ENCODE measurements around the gene NRXN3. TPM values are rescaled to one million over a fixed set of nuclear protein-coding genes. Genes with fewer than 3 reads are reported as not detected.

NRXN3 gene
- total RNA-seq, 1 donor from 2014 or later, result 11.4 TPM

- peaks cover 5% of the 10 kb centered on the region for H3K27me3 Mint-ChIP-seq (ENCODE audit: low read depth)
- no peaks in the 10 kb centered on the region for H3K9me3 Mint-ChIP-seq
- DNase-seq (ENCODE audit: low spot score in 2 of 2, unreplicated experiment in 2 of 2), result no peak
- no peak overlapping the region for H3K27ac Mint-ChIP-seq
- no peaks in the 10 kb centered on the region for H3K36me3 Mint-ChIP-seq
- no peaks in the 10 kb centered on the region for H3K4me1 Mint-ChIP-seq
- TF ChIP-seq, protein P1, sequence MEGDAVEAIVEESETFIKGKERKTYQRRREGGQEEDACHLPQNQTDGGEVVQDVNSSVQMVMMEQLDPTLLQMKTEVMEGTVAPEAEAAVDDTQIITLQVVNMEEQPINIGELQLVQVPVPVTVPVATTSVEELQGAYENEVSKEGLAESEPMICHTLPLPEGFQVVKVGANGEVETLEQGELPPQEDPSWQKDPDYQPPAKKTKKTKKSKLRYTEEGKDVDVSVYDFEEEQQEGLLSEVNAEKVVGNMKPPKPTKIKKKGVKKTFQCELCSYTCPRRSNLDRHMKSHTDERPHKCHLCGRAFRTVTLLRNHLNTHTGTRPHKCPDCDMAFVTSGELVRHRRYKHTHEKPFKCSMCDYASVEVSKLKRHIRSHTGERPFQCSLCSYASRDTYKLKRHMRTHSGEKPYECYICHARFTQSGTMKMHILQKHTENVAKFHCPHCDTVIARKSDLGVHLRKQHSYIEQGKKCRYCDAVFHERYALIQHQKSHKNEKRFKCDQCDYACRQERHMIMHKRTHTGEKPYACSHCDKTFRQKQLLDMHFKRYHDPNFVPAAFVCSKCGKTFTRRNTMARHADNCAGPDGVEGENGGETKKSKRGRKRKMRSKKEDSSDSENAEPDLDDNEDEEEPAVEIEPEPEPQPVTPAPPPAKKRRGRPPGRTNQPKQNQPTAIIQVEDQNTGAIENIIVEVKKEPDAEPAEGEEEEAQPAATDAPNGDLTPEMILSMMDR (IDR thresholded peaks at IDR 0.05; ENCODE audit: unreplicated experiment), result no peak
- no peak overlapping the region for H3K4me3 Mint-ChIP-seq
Measured at GRCh38 chr14:78657451-78657850, 487.3 kb downstream of the NRXN3 start.

DNA sequence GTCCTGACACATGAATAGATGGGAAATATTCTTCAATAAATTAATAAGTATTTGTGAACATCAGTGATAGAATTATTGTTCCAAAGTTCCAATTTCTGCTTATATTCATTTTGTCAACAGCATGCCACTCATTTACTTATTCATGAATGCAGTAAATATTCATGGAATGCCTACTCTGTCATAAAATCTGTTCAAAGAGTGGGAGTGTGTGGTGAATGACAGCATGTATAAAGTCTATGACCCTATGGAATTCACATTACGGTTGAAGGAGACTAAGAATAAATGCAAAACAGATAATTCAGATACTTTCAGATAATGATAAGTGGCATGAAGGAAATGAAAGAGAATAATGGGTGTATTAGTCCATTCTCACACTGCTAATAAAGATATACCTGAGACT lies 494.7 kb downstream of the NRXN3 start:
- no peak for DNase-seq (ENCODE audit: low spot score in 2 of 2, unreplicated experiment in 2 of 2)
- no peaks in the 10 kb centered on the region for H3K9me3 Mint-ChIP-seq
- no peaks in the 10 kb centered on the region for H3K4me1 Mint-ChIP-seq
- H3K27ac Mint-ChIP-seq, result no peak overlapping the region
- TF ChIP-seq, protein P1 (IDR thresholded peaks at IDR 0.05; ENCODE audit: unreplicated experiment), result no peak
- peaks cover 20% of the 10 kb centered on the region for H3K27me3 Mint-ChIP-seq (ENCODE audit: low read depth)
- H3K4me3 Mint-ChIP-seq, result no peak overlapping the region
- H3K36me3 Mint-ChIP-seq, result no peaks in the 10 kb centered on the region

DNA sequence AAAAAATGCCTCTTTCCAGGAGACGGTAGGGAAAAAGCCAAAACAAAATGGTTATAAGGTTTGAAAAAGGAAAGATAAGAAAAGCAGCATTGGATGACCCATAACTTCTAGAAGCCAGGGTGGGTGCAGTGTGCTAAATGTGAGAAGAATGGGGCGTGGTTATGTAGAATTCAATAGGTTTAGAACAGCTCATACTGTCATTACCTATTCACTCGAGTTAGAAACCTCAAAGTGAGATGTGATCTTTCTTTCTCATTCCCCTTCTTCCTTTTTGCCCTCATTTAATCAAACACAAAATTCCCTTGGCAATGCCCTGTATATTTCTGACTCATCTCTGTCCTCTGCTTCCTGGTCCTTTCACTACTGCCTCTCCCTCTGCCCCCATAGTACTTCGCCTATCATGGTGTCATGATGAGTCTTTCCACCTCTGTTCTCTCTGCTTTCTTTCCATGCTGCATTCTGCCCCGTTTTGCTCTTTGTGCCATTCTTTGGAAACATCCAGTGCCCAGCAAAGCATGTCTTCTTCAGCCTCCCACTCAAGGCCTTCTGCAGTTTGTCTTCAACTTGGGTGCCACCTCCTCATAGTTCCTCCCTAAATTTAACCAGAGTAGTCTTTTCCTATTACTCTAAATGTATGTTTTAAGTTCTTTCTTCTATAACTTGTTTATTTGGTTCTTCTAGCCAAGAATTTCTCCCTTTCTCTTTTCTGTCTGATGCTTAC lies 496.3 kb downstream of the NRXN3 start:
- H3K9me3 Mint-ChIP-seq, result no peaks in the 10 kb centered on the region
- peaks cover 20% of the 10 kb centered on the region for H3K27me3 Mint-ChIP-seq (ENCODE audit: low read depth)
- no peaks in the 10 kb centered on the region for H3K36me3 Mint-ChIP-seq
- DNase-seq (ENCODE audit: low spot score in 2 of 2, unreplicated experiment in 2 of 2), result no peak
- H3K27ac Mint-ChIP-seq, result no peak overlapping the region
- no peaks in the 10 kb centered on the region for H3K4me1 Mint-ChIP-seq
- TF ChIP-seq, protein P1 (IDR thresholded peaks at IDR 0.05; ENCODE audit: unreplicated experiment), result no peak
- H3K4me3 Mint-ChIP-seq, result no peak overlapping the region

DNA sequence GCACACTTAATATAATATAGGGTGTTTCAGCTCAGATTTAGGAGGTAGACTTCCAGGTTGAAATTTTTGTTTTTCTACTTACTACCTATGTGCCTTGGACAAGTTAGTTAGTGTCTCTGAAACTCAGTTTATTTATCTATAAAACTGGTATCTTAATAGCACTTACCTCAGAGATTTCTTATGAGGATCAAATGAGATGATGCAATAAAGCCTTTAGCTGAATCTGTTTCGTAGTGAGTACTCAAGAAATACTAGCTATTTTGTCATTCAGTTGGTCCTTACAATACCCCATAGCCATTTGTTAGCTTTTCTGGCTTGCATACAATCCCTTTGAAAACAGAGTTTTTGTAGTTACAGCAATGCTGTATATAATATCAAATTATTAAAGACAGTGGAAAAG lies 497.0 kb downstream of the NRXN3 start:
- H3K27ac Mint-ChIP-seq, result no peak overlapping the region
- TF ChIP-seq, protein P1 (IDR thresholded peaks at IDR 0.05; ENCODE audit: unreplicated experiment), result no peak
- peaks cover 20% of the 10 kb centered on the region for H3K27me3 Mint-ChIP-seq (ENCODE audit: low read depth)
- no peaks in the 10 kb centered on the region for H3K9me3 Mint-ChIP-seq
- no peak for DNase-seq (ENCODE audit: low spot score in 2 of 2, unreplicated experiment in 2 of 2)
- no peaks in the 10 kb centered on the region for H3K4me1 Mint-ChIP-seq
- no peaks in the 10 kb centered on the region for H3K36me3 Mint-ChIP-seq
- H3K4me3 Mint-ChIP-seq, result no peak overlapping the region

- TF ChIP-seq, protein P1 (IDR thresholded peaks at IDR 0.05; ENCODE audit: unreplicated experiment), result no peak
- Mint-ChIP-seq H3K36me3 (no peaks in the 10 kb centered on the region), H3K9me3 (no peaks in the 10 kb centered on the region), H3K4me3 (no peak overlapping the region), H3K4me1 (no peaks in the 10 kb centered on the region), H3K27me3 (ENCODE audit: low read depth) (no peaks in the 10 kb centered on the region), H3K27ac (no peak overlapping the region)
- no peak for DNase-seq (ENCODE audit: low spot score in 2 of 2, unreplicated experiment in 2 of 2)
Measured at GRCh38 chr14:78673845-78674244, 503.7 kb downstream of the NRXN3 start.

Data from mesothelial cell of epicardium (in vitro differentiated cells).